MM.1S (cell line): ENCODE results near the gene ENPP1.

ENCODE experiments used
- DNase-seq: peaks from one replicate; pipeline ENCODE4 v3.0.0-alpha.2; 2015
- H2AFZ ChIP-seq: fragments of 300-600 bp; sonication (generic); 2 replicates; pipeline ENCODE4 v1.6.0; 2016; ENCODE audit warnings: antibody characterized with exemption, low read length
- H3F3A ChIP-seq: fragments of 300-600 bp; sonication (generic); 2 replicates; pipeline ENCODE4 v1.6.1; 2016; ENCODE audit warnings: mild to moderate bottlenecking, antibody characterized with exemption, low read length, moderate library complexity, mixed read lengths; ENCODE audit not compliant: insufficient read depth
- H3K27ac ChIP-seq: fragments of 300-600 bp; sonication (generic); 2 replicates; pipeline ENCODE4 v1.5.1; 2016; ENCODE audit warnings: mild to moderate bottlenecking, low read length
- H3K27me3 ChIP-seq: fragments of 300-600 bp; sonication (generic); replicated peaks from 2 replicates; pipeline ENCODE4 v1.6.0; 2016; ENCODE audit warnings: low read length; ENCODE audit not compliant: insufficient read depth
- H3K36me3 ChIP-seq: fragments of 300-600 bp; sonication (generic); replicated peaks from 2 replicates; pipeline ENCODE4 v1.6.1; 2016; ENCODE audit warnings: mild to moderate bottlenecking, low read length, mixed read lengths; ENCODE audit not compliant: insufficient read depth
- H3K4me1 ChIP-seq: fragments of 300-600 bp; sonication (generic); 2 replicates; pipeline ENCODE4 v1.6.1; 2016; ENCODE audit warnings: low read length, mixed read lengths
- H3K4me2 ChIP-seq: fragments of 300-600 bp; sonication (generic); 2 replicates; pipeline ENCODE4 v1.6.0; 2016; ENCODE audit warnings: low read depth, low read length
- H3K4me3 ChIP-seq: fragments of 300-600 bp; sonication (generic); 2 replicates; pipeline ENCODE4 v1.5.1; 2016; ENCODE audit warnings: low read length, mixed read lengths
- H3K79me2 ChIP-seq: fragments of 300-600 bp; sonication (generic); 2 replicates; pipeline ENCODE4 v1.6.1; 2016; ENCODE audit warnings: mixed run types, low read length, mixed read lengths
- H3K9ac ChIP-seq: fragments of 300-600 bp; sonication (generic); 2 replicates; pipeline ENCODE4 v1.6.1; 2016; ENCODE audit warnings: low read length, mixed read lengths
- H3K9me2 ChIP-seq: fragments of 300-600 bp; sonication (generic); replicated peaks from 2 replicates; pipeline ENCODE4 v1.6.1; 2016; ENCODE audit warnings: mild to moderate bottlenecking, low read length, mixed read lengths; ENCODE audit not compliant: insufficient read depth
- H3K9me3 ChIP-seq: fragments of 300-600 bp; sonication (generic); replicated peaks from 2 replicates; pipeline ENCODE4 v1.6.1; 2016; ENCODE audit warnings: mild to moderate bottlenecking, low read length, mixed read lengths; ENCODE audit not compliant: insufficient read depth
- H4K20me1 ChIP-seq: fragments of 300-600 bp; sonication (generic); 2 replicates; pipeline ENCODE4 v1.6.1; 2016; ENCODE audit warnings: mild to moderate bottlenecking, low read length, moderate library complexity, mixed read lengths; ENCODE audit not compliant: insufficient read depth
- EZH2 ChIP-seq: fragments of 300-600 bp; sonication (generic); optimal IDR thresholded peaks from 2 replicates; pipeline ENCODE3; 2017; ENCODE audit warnings: low read depth, mild to moderate bottlenecking, antibody characterized with exemption, low read length, mixed read lengths
- EZH2phosphoT487 ChIP-seq: fragments of 300-600 bp; sonication (generic); IDR thresholded peaks from 2 replicates; pipeline ENCODE4 v1.6.1; 2018; ENCODE audit warnings: antibody characterized with exemption, low read length
- TF ChIP-seq, protein P1 (sequence below): fragments of 300-600 bp; sonication (generic); IDR thresholded peaks from 2 replicates; pipeline ENCODE4 v1.5.1; 2016; ENCODE audit warnings: antibody characterized with exemption, low read length, mixed read lengths

ENPP1 gene

GRCh38 chr6:131885237-131885636 lies 77.4 kb downstream of the ENPP1 start:
- Histone ChIP-seq H3K4me2 (no peak overlapping the region), H4K20me1 (no peaks in the 10 kb centered on the region), H3K9ac (no peak overlapping the region), H3K27me3 (no peaks in the 10 kb centered on the region), H3K4me3 (no peak overlapping the region), H3K27ac (no peak overlapping the region), H3K4me1 (peaks cover 18% of the 10 kb centered on the region), H2AFZ (no peak overlapping the region), H3K79me2 (no peaks in the 10 kb centered on the region), H3K9me2 (no peaks in the 10 kb centered on the region), H3K9me3 (no peaks in the 10 kb centered on the region; the same call in 1 of the 2 replicates), H3F3A (peaks cover 9% of the 10 kb centered on the region; the same call in 1 of the 2 replicates), H3K36me3 (no peaks in the 10 kb centered on the region)
- TF ChIP-seq, protein P1, sequence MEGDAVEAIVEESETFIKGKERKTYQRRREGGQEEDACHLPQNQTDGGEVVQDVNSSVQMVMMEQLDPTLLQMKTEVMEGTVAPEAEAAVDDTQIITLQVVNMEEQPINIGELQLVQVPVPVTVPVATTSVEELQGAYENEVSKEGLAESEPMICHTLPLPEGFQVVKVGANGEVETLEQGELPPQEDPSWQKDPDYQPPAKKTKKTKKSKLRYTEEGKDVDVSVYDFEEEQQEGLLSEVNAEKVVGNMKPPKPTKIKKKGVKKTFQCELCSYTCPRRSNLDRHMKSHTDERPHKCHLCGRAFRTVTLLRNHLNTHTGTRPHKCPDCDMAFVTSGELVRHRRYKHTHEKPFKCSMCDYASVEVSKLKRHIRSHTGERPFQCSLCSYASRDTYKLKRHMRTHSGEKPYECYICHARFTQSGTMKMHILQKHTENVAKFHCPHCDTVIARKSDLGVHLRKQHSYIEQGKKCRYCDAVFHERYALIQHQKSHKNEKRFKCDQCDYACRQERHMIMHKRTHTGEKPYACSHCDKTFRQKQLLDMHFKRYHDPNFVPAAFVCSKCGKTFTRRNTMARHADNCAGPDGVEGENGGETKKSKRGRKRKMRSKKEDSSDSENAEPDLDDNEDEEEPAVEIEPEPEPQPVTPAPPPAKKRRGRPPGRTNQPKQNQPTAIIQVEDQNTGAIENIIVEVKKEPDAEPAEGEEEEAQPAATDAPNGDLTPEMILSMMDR = no peak
- TF ChIP-seq EZH2 = no peak
- no peak for TF ChIP-seq EZH2phosphoT487
- no peak for DNase-seq

DNA sequence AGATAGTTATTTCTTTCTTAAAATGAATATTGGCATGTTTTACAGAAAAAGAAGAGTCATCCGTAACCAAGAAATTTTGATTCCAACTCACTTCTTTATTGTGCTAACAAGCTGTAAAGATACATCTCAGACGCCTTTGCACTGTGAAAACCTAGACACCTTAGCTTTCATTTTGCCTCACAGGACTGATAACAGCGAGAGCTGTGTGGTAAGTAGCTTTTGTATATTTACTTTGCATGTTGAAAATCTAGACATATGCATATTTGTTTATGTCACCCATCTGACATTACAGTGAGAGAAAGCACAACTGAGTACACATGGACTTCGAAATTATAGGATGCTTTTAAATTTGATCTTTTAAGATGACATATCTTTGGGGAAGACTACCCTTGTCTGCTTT lies 78.7 kb downstream of the ENPP1 start:
- no peak overlapping the region for H3K4me2 ChIP-seq
- H3F3A ChIP-seq = peaks cover 9% of the 10 kb centered on the region; the same call in 1 of the 2 replicates
- TF ChIP-seq EZH2 (no peak), EZH2phosphoT487 (no peak)
- TF ChIP-seq, protein P1 = no peak
- peaks cover 15% of the 10 kb centered on the region for H3K4me1 ChIP-seq
- H3K27me3 ChIP-seq = no peaks in the 10 kb centered on the region
- H4K20me1 ChIP-seq = no peaks in the 10 kb centered on the region
- no peaks in the 10 kb centered on the region for H3K79me2 ChIP-seq
- no peak overlapping the region for H3K9ac ChIP-seq
- no peaks in the 10 kb centered on the region; the same call in 1 of the 2 replicates for H3K9me3 ChIP-seq
- H2AFZ ChIP-seq = no peak overlapping the region
- no peak overlapping the region for H3K4me3 ChIP-seq
- DNase-seq = no peak
- no peaks in the 10 kb centered on the region for H3K9me2 ChIP-seq
- no peak overlapping the region for H3K27ac ChIP-seq
- no peaks in the 10 kb centered on the region for H3K36me3 ChIP-seq

DNA sequence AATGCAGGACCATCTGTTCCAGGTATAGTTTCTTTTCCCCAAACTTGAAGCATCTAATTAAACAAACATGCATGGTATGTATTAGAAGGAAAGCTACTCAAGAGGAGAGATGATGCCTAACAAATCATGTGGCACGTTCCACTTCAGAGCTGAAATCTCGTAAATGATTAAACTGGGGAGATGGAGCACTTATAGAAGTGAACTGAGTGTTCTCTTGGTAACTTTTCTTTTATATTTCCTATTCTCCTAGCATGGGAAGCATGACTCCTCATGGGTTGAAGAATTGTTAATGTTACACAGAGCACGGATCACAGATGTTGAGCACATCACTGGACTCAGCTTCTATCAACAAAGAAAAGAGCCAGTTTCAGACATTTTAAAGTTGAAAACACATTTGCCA lies 82.3 kb downstream of the ENPP1 start:
- Histone ChIP-seq H3K4me3 (no peak overlapping the region), H3K4me1 (peaks cover 9% of the 10 kb centered on the region), H3K36me3 (no peaks in the 10 kb centered on the region), H3K9ac (no peak overlapping the region), H3F3A (peaks cover 8% of the 10 kb centered on the region), H3K79me2 (no peaks in the 10 kb centered on the region), H3K9me3 (no peaks in the 10 kb centered on the region; the same call in 1 of the 2 replicates), H4K20me1 (no peaks in the 10 kb centered on the region), H3K4me2 (no peak overlapping the region), H3K27ac (no peak overlapping the region), H3K9me2 (no peaks in the 10 kb centered on the region), H3K27me3 (no peaks in the 10 kb centered on the region), H2AFZ (no peak overlapping the region)
- TF ChIP-seq EZH2phosphoT487 (no peak), EZH2 (no peak)
- TF ChIP-seq, protein P1 = no peak
- no peak for DNase-seq
